Activated CD8-positive, alpha-beta T cell treated with anti-CD3 and anti-CD28 coated beads for 36 hours (primary cell): ENCODE results near the gene VSIR. TPM values are rescaled to one million over a fixed set of nuclear protein-coding genes. Genes with fewer than 3 reads are reported as not detected.

Experiments
- ATAC-seq: fragments of 200-7000 bp; cut with Tn5 transposase; one replicate; pipeline ENCODE4 v1.10.0; 2021; ENCODE audit warnings: mild to moderate bottlenecking, moderate library complexity
- CTCF ChIA-PET: fragments of 350-600 bp; sonication (Branson Sonifier 250); formaldehyde crosslinking; loops from one replicate; lab custom pipeline; 2021; ENCODE audit warnings: antibody characterized with exemption; lab: Charles Lee
- POLR2A ChIA-PET: fragments of 350-600 bp; sonication (Branson Sonifier 250); formaldehyde crosslinking; loops from one replicate; lab custom pipeline; 2021; ENCODE audit warnings: antibody characterized with exemption; lab: Charles Lee
- DNase-seq: peaks from one replicate; pipeline ENCODE4 v3.0.0-alpha.2; 2020
- H3K27ac Mint-ChIP-seq: one replicate; pipeline ENCODE4 v1.8.0; 2021; ENCODE audit warnings: mild to moderate bottlenecking, mixed read lengths
- H3K27me3 Mint-ChIP-seq: one replicate; pipeline ENCODE4 v1.8.0; 2021; ENCODE audit warnings: mixed read lengths
- H3K36me3 Mint-ChIP-seq: one replicate; pipeline ENCODE4 v1.8.0; 2021; ENCODE audit warnings: low read depth, mixed read lengths
- H3K4me1 Mint-ChIP-seq: one replicate; pipeline ENCODE4 v1.8.0; 2021; ENCODE audit warnings: low read depth, mixed read lengths
- H3K4me3 Mint-ChIP-seq: one replicate; pipeline ENCODE4 v1.8.0; 2021; ENCODE audit warnings: mild to moderate bottlenecking, moderate library complexity, mixed read lengths
- H3K9me3 Mint-ChIP-seq: one replicate; pipeline ENCODE4 v1.8.0; 2021; ENCODE audit warnings: mixed read lengths
- intact Hi-C: fragments of 100-400 bp; cut with micrococcal nuclease; formaldehyde crosslinking; loops from one replicate; pipeline ENCODE4 v1.10.0; 2022
- total RNA-seq, 2 experiments: library from RNA; stranded (reverse); gene quantifications; one replicate each; pipeline ENCODE4 v1.2.3, GENCODE V29; 2021
- TF ChIP-seq, protein P1 (sequence below): fragments of 200-600 bp; IDR thresholded peaks from one replicate; pipeline ENCODE4 v1.8.0; 2022; ENCODE audit warnings: antibody characterized with exemption, mild to moderate bottlenecking

Gene VSIR
- total RNA-seq, 2 experiments from 2014 or later, result 59.6 to 61.0 TPM

GRCh38 chr10:71816421-71816851 lies 43.1 kb upstream of the VSIR start:
- TF ChIP-seq, protein P1, sequence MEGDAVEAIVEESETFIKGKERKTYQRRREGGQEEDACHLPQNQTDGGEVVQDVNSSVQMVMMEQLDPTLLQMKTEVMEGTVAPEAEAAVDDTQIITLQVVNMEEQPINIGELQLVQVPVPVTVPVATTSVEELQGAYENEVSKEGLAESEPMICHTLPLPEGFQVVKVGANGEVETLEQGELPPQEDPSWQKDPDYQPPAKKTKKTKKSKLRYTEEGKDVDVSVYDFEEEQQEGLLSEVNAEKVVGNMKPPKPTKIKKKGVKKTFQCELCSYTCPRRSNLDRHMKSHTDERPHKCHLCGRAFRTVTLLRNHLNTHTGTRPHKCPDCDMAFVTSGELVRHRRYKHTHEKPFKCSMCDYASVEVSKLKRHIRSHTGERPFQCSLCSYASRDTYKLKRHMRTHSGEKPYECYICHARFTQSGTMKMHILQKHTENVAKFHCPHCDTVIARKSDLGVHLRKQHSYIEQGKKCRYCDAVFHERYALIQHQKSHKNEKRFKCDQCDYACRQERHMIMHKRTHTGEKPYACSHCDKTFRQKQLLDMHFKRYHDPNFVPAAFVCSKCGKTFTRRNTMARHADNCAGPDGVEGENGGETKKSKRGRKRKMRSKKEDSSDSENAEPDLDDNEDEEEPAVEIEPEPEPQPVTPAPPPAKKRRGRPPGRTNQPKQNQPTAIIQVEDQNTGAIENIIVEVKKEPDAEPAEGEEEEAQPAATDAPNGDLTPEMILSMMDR, result no peak
- H3K4me3 Mint-ChIP-seq, result no peak overlapping the region
- ChIA-PET POLR2A (interaction anchor here (0.6 to 1.7 kb wide), 3 partner anchors 34 to 160 kb away, joined by 3 to 4 read pairs (median 4); partner anchors contain the start of gene PSAP), CTCF (no interaction called here)
- no peaks in the 10 kb centered on the region for H3K9me3 Mint-ChIP-seq
- H3K27me3 Mint-ChIP-seq, result no peaks in the 10 kb centered on the region
- no peak overlapping the region for H3K27ac Mint-ChIP-seq
- H3K4me1 Mint-ChIP-seq, result peaks cover 6% of the 10 kb centered on the region
- ATAC-seq, result no peak
- DNase-seq, result no peak
- intact Hi-C loops, result no loop called here
- H3K36me3 Mint-ChIP-seq, result peaks cover 33% of the 10 kb centered on the region

- ATAC-seq, result no peak
- Mint-ChIP-seq H3K4me1 (peaks cover 3% of the 10 kb centered on the region), H3K27ac (no peak overlapping the region), H3K9me3 (no peaks in the 10 kb centered on the region), H3K36me3 (peaks cover 29% of the 10 kb centered on the region), H3K4me3 (no peak overlapping the region), H3K27me3 (no peaks in the 10 kb centered on the region)
- no peak for DNase-seq
- ChIA-PET POLR2A (interaction anchor here (1.7 kb wide), 1 partner anchor 35 kb away, joined by 4 read pairs; the partner anchor contains the start of gene PSAP), CTCF (interaction anchor here (1.0 to 1.3 kb wide), 3 partner anchors 42 to 118 kb away, joined by 3 to 5 read pairs (median 4); partner anchors contain the start of gene VSIR)
- TF ChIP-seq, protein P1, result no peak
- intact Hi-C loops, result no loop called here
Observed at GRCh38 chr10:71815515-71816130, 42.3 kb upstream of the VSIR start.

- Mint-ChIP-seq H3K27ac (no peak overlapping the region), H3K4me1 (peaks cover 3% of the 10 kb centered on the region), H3K9me3 (no peaks in the 10 kb centered on the region), H3K36me3 (peaks cover 27% of the 10 kb centered on the region), H3K4me3 (no peak overlapping the region), H3K27me3 (no peaks in the 10 kb centered on the region)
- ATAC-seq, result no peak
- CTCF ChIA-PET, result interaction anchor here (1.0 to 1.3 kb wide), 3 partner anchors 41 to 118 kb away, joined by 3 to 5 read pairs (median 4); partner anchors contain the start of gene VSIR
- TF ChIP-seq, protein P1, result no peak
- POLR2A ChIA-PET, result interaction anchor here (0.6 kb wide), 1 partner anchor 23 kb away, joined by 3 read pairs; no protein-coding TSS in a partner anchor
- no peak for DNase-seq
- intact Hi-C loops, result loop anchor here (5.0 kb wide), 1 partner anchor 43 kb away; the partner anchor contains the start of gene VSIR
Observed at GRCh38 chr10:71814922-71815411, 41.6 kb upstream of the VSIR start.

DNA sequence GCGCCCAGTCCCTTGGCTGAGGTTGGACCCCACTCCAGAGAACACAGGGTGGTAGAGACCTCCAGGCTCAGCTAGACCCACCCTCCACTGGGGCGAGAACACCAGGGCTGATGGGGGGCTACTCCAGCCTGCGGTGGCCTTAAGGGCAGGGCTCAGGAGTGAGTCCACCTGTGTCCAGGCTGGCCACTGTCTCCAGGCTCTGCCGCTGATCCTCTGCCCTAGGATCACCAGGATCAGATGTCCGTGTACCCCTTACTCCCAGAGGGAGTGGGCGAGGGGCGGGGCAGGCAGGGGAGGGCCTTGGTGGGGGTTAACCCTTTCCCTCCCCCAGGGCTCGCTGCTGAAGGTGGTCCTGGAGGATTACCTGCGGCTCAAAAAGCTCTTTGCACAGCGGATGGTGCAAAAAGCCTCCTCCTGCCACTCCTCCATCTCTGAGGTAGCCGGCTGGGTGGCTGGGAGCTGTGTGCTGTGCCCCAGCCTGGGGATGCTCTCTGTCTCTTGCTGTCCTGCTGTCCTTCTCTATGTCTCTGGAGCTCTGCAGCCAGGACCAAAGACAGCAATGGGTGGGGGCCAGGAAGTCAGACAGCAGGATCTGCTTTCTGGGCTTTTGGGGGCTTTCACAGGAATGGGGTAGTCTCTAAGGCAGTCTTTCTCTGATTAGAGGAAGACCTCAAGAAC lies 39.7 kb upstream of the VSIR start:
- H3K27ac Mint-ChIP-seq, result no peak overlapping the region
- peaks cover 3% of the 10 kb centered on the region for H3K4me1 Mint-ChIP-seq
- intact Hi-C loops, result loop anchor here (5.0 kb wide), 1 partner anchor 41 kb away; the partner anchor contains the start of gene VSIR
- peaks cover 14% of the 10 kb centered on the region for H3K36me3 Mint-ChIP-seq
- no peak for DNase-seq
- CTCF ChIA-PET, result interaction anchor here (0.5 to 3.5 kb wide), 21 partner anchors 12 to 440 kb away, joined by 3 to 29 read pairs (median 4); partner anchors contain the start of gene VSIR
- H3K27me3 Mint-ChIP-seq, result no peaks in the 10 kb centered on the region
- TF ChIP-seq, protein P1, result no peak
- H3K4me3 Mint-ChIP-seq, result no peak overlapping the region
- H3K9me3 Mint-ChIP-seq, result no peaks in the 10 kb centered on the region
- POLR2A ChIA-PET, result interaction anchor here (1.4 kb wide), 1 partner anchor 33 kb away, joined by 3 read pairs; no protein-coding TSS in a partner anchor
- no peak for ATAC-seq
